H9 (cell line): ENCODE measurements around the gene VPS18. TPM values are rescaled to one million over a fixed set of nuclear protein-coding genes. Genes with fewer than 3 reads are reported as not detected.
A peak's percentile ranks its signal among the peaks of the same experiment; 100 is the strongest.

Experiments used
- DNase-seq: peaks from one replicate; pipeline ENCODE4 v3.0.0-alpha.2; 2017
- H2AFZ ChIP-seq: one replicate; pipeline ENCODE4 v1.6.1; 2013; ENCODE audit warnings: mild to moderate bottlenecking, low read length, control low read depth, moderate library complexity
- H2AK5ac ChIP-seq: 2 replicates; pipeline ENCODE4 v1.6.1; 2013; ENCODE audit warnings: low read length, control low read depth, mixed read lengths; ENCODE audit not compliant: insufficient read length
- H2BK120ac ChIP-seq: one replicate; pipeline ENCODE4 v1.6.1; 2013; ENCODE audit warnings: low read depth, mild to moderate bottlenecking, low read length, control low read depth, inconsistent platforms; ENCODE audit not compliant: poor library complexity, severe bottlenecking
- H2BK12ac ChIP-seq: 2 replicates; pipeline ENCODE4 v1.6.1; 2013; ENCODE audit warnings: low read length, control low read depth, mixed read lengths, low read depth; ENCODE audit not compliant: insufficient read length
- H2BK15ac ChIP-seq: 2 replicates; pipeline ENCODE4 v1.6.1; 2013; ENCODE audit warnings: low read depth, low read length, control low read depth
- H2BK20ac ChIP-seq: one replicate; pipeline ENCODE4 v1.6.1; 2013; ENCODE audit warnings: low read depth, mild to moderate bottlenecking, low read length, control low read depth, inconsistent platforms; ENCODE audit not compliant: poor library complexity, severe bottlenecking
- H2BK5ac ChIP-seq: 2 replicates; pipeline ENCODE4 v1.6.1; 2013; ENCODE audit warnings: low read length, control low read depth, mixed read lengths; ENCODE audit not compliant: insufficient read length
- H3K14ac ChIP-seq: 2 replicates; pipeline ENCODE4 v1.6.1; 2013; ENCODE audit warnings: low read length, control low read depth; ENCODE audit not compliant: insufficient read depth
- H3K18ac ChIP-seq: 2 replicates; pipeline ENCODE4 v1.6.1; 2013; ENCODE audit warnings: low read depth, mild to moderate bottlenecking, mixed read lengths, low read length, control low read depth; ENCODE audit not compliant: insufficient read length
- H3K23ac ChIP-seq: 2 replicates; pipeline ENCODE4 v1.6.1; 2013; ENCODE audit warnings: low read length, control low read depth, mixed read lengths, low read depth; ENCODE audit not compliant: insufficient read length
- H3K23me2 ChIP-seq: 2 replicates; pipeline ENCODE4 v1.6.1; 2013; ENCODE audit warnings: low read depth, mild to moderate bottlenecking, mixed read lengths, low read length, control low read depth; ENCODE audit not compliant: insufficient read length, poor library complexity, severe bottlenecking
- H3K27ac ChIP-seq: 2 replicates; pipeline ENCODE4 v1.5.1; 2013; ENCODE audit warnings: low read length, control low read depth, mixed read lengths, low read depth; ENCODE audit not compliant: insufficient read length
- H3K27me3 ChIP-seq: 2 replicates; pipeline ENCODE4 v1.6.1; 2013; ENCODE audit warnings: low read length, control low read depth, inconsistent platforms; ENCODE audit not compliant: insufficient read depth
- H3K4ac ChIP-seq: 2 replicates; pipeline ENCODE4 v1.6.1; 2013; ENCODE audit warnings: low read depth, mild to moderate bottlenecking, control low read depth, inconsistent platforms, low read length, moderate library complexity
- H3K4me1 ChIP-seq: 2 replicates; pipeline ENCODE4 v1.6.1; 2013; ENCODE audit warnings: low read length, control low read depth, inconsistent platforms; ENCODE audit not compliant: insufficient read depth
- H3K4me2 ChIP-seq: 2 replicates; pipeline ENCODE4 v1.6.1; 2013; ENCODE audit warnings: low read length, control low read depth, mixed read lengths; ENCODE audit not compliant: insufficient read length, insufficient read depth
- H3K56ac ChIP-seq: 2 replicates; pipeline ENCODE4 v1.6.1; 2013; ENCODE audit warnings: low read depth, mild to moderate bottlenecking, mixed read lengths, low read length, control low read depth; ENCODE audit not compliant: insufficient read length
- H3K79me1 ChIP-seq: 2 replicates; pipeline ENCODE4 v1.6.1; 2013; ENCODE audit warnings: low read depth, mild to moderate bottlenecking, moderate library complexity, low read length, control low read depth, inconsistent platforms; ENCODE audit not compliant: insufficient read depth, poor library complexity, severe bottlenecking
- H3K79me2 ChIP-seq: 2 replicates; pipeline ENCODE4 v1.6.1; 2013; ENCODE audit warnings: low read length, control low read depth, inconsistent platforms; ENCODE audit not compliant: insufficient read depth
- H3K9ac ChIP-seq: 2 replicates; pipeline ENCODE4 v1.6.1; 2013; ENCODE audit warnings: low read length, control low read depth, mixed read lengths; ENCODE audit not compliant: insufficient read length; ENCODE audit errors: extremely low read depth
- H3K9me3 ChIP-seq: one replicate; pipeline ENCODE4 v1.6.1; 2013; ENCODE audit warnings: low read depth, low read length, inconsistent platforms; ENCODE audit not compliant: control insufficient read depth
- H3T11ph ChIP-seq: one replicate; pipeline ENCODE4 v1.6.1; 2013; ENCODE audit warnings: mild to moderate bottlenecking, low read length, control low read depth, inconsistent platforms
- H4K20me1 ChIP-seq: one replicate; pipeline ENCODE4 v1.6.1; 2013; ENCODE audit not compliant: control insufficient read depth, insufficient read length, insufficient read depth
- H4K5ac ChIP-seq: 2 replicates; pipeline ENCODE4 v1.6.1; 2013; ENCODE audit warnings: low read depth, mild to moderate bottlenecking, mixed read lengths, low read length, control low read depth; ENCODE audit not compliant: insufficient read length
- H4K8ac ChIP-seq: replicated peaks from 2 replicates; pipeline ENCODE4 v1.6.1; 2013; ENCODE audit warnings: low read length, control low read depth, mixed read lengths, low read depth; ENCODE audit not compliant: insufficient read length
- H4K91ac ChIP-seq: 2 replicates; pipeline ENCODE4 v1.6.1; 2013; ENCODE audit warnings: low read depth, mild to moderate bottlenecking, moderate library complexity, mixed read lengths, low read length, control low read depth; ENCODE audit not compliant: insufficient read length
- H3K27ac Mint-ChIP-seq, 3 experiments: 2 replicates in 2 of 3; 3 replicates in 1 of 3; pipeline ENCODE4 v1.8.0; 2020 to 2021; ENCODE audit warnings: mixed read lengths in 3 of 3, mild to moderate bottlenecking in 1 of 3, moderate library complexity in 1 of 3
- H3K27me3 Mint-ChIP-seq: 2 replicates; pipeline ENCODE4 v1.8.0; 2021; ENCODE audit warnings: low read depth, mild to moderate bottlenecking, moderate library complexity, mixed read lengths
- H3K36me3 Mint-ChIP-seq, 3 experiments: 2 replicates in 2 of 3; 3 replicates in 1 of 3; pipeline ENCODE4 v1.8.0; 2020 to 2021; ENCODE audit warnings: low read depth in 3 of 3, mixed read lengths in 3 of 3; ENCODE audit not compliant: insufficient read depth in 1 of 3
- H3K4me1 Mint-ChIP-seq, 2 experiments: 2 replicates each; pipeline ENCODE4 v1.8.0; 2020; ENCODE audit warnings: mixed read lengths in 2 of 2
- H3K4me3 Mint-ChIP-seq, 2 experiments: 2 replicates in 1 of 2; 3 replicates in 1 of 2; pipeline ENCODE4 v1.8.0; 2020 to 2021; ENCODE audit warnings: mild to moderate bottlenecking in 2 of 2, mixed read lengths in 2 of 2, moderate library complexity in 1 of 2
- H3K9me3 Mint-ChIP-seq, 2 experiments: 2 replicates in 1 of 2; 3 replicates in 1 of 2; pipeline ENCODE4 v1.8.0; 2020; ENCODE audit warnings: mild to moderate bottlenecking in 2 of 2, mixed read lengths in 2 of 2, moderate library complexity in 1 of 2
- CTCF ChIP-seq: fragments of 200-600 bp; sonication (generic); conservative IDR thresholded peaks from 3 replicates; pipeline ENCODE4 v1.8.0; 2021; ENCODE audit warnings: antibody characterized with exemption, mild to moderate bottlenecking
- WGBS: extraction: QIAGEN DNeasy Blood & Tissue Kit; methylation state at CpG from one replicate; pipeline ENCODE4 v1.1.7; 2013; ENCODE audit warnings: missing lambda C conversion rate, low lambda C conversion rate, mixed read lengths; ENCODE audit not compliant: insufficient read length; ENCODE audit errors: extremely low coverage; 5-methylcytosine and 5-hydroxymethylcytosine counted together
- total RNA-seq: library from RNA; stranded (reverse); gene quantifications from 2 replicates; pipeline ENCODE4 v1.2.1, GENCODE V29; 2021

The VPS18 gene
- total RNA-seq, 1 experiment from 2014 or later = 45.0 TPM

DNA sequence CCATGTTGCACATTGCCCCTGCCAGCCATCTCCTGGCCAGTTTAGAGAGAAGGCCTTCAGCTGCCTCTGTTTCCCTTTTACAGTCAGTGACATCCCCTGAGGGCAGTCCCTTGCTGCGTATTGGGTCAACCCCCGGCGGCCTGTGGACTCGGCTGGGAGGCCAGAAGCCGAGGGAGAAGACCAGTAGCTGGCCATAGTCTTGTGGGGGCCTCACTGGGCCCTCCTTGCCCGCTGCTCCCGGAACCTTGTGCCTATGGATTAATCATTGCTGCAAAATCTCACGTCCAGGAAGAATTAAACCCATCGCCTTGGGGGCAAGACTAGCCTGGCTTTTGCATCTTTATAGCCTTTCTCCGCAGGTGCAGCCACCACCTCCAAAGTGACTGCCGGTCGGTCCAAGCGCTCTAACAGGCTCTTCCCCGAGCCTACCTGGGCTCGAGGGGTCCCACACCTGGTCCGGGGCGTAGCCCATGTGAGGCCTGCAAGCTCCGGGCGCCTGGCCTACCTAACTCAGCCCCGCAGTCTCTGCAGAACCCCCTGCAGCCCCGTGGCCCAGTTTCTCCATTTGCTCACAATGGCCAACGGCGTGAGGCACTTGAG, 58.2 kb downstream of the VPS18 start:
- no peaks in the 10 kb centered on the region for H3K27me3 ChIP-seq
- peak overlapping the region; percentile 72 for H4K5ac ChIP-seq
- H3K18ac ChIP-seq = peak overlapping the region; percentile 98
- H3K56ac ChIP-seq = peak overlapping the region; percentile 59
- Mint-ChIP-seq H3K27ac (peak overlapping the region; percentile 98 to 99 (median 98)), H3K4me1 (peaks cover 40 to 58% of the 10 kb centered on the region in 2 experiments), H3K36me3 (peaks cover 18 to 31% (median 29%) of the 10 kb centered on the region in 3 experiments), H3K9me3 (no peaks in the 10 kb centered on the region; a peak in 1 of 5 replicates), H3K27me3 (peaks cover 5% of the 10 kb centered on the region), H3K4me3 (peak overlapping the region; percentile 87 to 96)
- H2AK5ac ChIP-seq = no peak overlapping the region
- H3K14ac ChIP-seq = peak overlapping the region; percentile 95
- H3K79me2 ChIP-seq = no peaks in the 10 kb centered on the region; the same call in 1 of the 2 replicates
- H4K20me1 ChIP-seq = no peaks in the 10 kb centered on the region
- peaks cover 5% of the 10 kb centered on the region; the same call in 1 of the 2 replicates for H3K4me1 ChIP-seq
- H3K9ac ChIP-seq = peak overlapping the region; percentile 92
- WGBS = no CpG with 5 or more reads among the region's 23 CpGs
- H2BK120ac ChIP-seq = no peak overlapping the region
- peak; percentile 34 for DNase-seq
- H3K23me2 ChIP-seq = peaks cover 18% of the 10 kb centered on the region
- TF ChIP-seq CTCF = no peak
- H2BK12ac ChIP-seq = peak overlapping the region; percentile 36
- H2AFZ ChIP-seq = no peak overlapping the region
- no peak overlapping the region for H2BK15ac ChIP-seq
- H3K4ac ChIP-seq = peak overlapping the region; percentile 7; the same call in 1 of the 2 replicates
- no peaks in the 10 kb centered on the region for H3K9me3 ChIP-seq
- peak overlapping the region; percentile 8 for H3T11ph ChIP-seq
- no peak overlapping the region for H3K23ac ChIP-seq
- H2BK5ac ChIP-seq = peak overlapping the region; percentile 87
- H3K79me1 ChIP-seq = no peaks in the 10 kb centered on the region
- H4K8ac ChIP-seq = no peak overlapping the region
- peak overlapping the region; percentile 51 for H4K91ac ChIP-seq
- peak overlapping the region; percentile 83 for H3K4me2 ChIP-seq
- H3K27ac ChIP-seq = peak overlapping the region; percentile 59
- H2BK20ac ChIP-seq = no peak overlapping the region
